Right renal pelvis (tissue), 4 donors: ENCODE results near the gene CAP2. TPM values are rescaled to one million over a fixed set of nuclear protein-coding genes. Genes with fewer than 3 reads are reported as not detected.

Experiments used
- DNase-seq, 4 donors: peaks; one replicate each; pipeline ENCODE4 v3.0.0-alpha.2; 2013; ENCODE audit warnings: low read depth in 4 of 4, low spot score in 3 of 4, missing footprints in 1 of 4
- polyA plus RNA-seq, 4 donors: library from polyadenylated mRNA; unstranded; fragments of 120-200 nt; gene quantifications; one replicate each; pipeline ENCODE4 v1.2.1, GENCODE V29; 2013; ENCODE audit not compliant: insufficient read length in 4 of 4

CAP2 gene
- polyA plus RNA-seq = 10 to 100 TPM; 12.6 to 15.6 (median 12.9) TPM

GRCh38 chr6:17392978-17393891 lies at the start of gene CAP2:
CAP2 (plus strand) TSS chr6:17393595; CDS start chr6:17421556, 27,961 bp downstream.
- peak in 3 of 4 donors; percentile 43 to 65 (median 64) for DNase-seq

GRCh38 chr6:17347012-17347411 lies 46.4 kb upstream of the CAP2 start:
- no peak for DNase-seq

DNA sequence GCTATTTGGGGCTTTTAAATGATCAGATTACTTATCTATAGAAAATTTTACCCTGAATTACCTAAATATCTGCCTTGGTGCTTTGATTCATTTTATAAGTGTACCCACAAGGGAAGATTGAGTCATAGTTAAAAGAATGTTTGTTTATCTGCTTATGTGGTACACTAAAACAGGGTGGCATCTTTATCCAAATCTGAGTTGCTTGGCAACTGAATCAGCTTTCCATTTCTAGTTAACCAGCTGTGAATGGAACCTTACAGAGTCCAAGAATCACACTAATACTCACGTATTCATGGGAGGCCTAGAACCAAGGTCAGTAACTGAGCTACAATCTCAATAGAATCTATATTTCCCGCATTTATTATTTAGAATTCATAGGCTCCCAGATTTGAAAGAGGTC lies 44.0 kb upstream of the CAP2 start:
- no peak for DNase-seq

- DNase-seq = no peak
Observed at GRCh38 chr6:17352302-17352701, 41.1 kb upstream of the CAP2 start.

GRCh38 chr6:17353440-17354175 lies 39.8 kb upstream of the CAP2 start:
- no peak for DNase-seq

GRCh38 chr6:17354700-17355403 lies 38.5 kb upstream of the CAP2 start:
- DNase-seq = no peak

DNA sequence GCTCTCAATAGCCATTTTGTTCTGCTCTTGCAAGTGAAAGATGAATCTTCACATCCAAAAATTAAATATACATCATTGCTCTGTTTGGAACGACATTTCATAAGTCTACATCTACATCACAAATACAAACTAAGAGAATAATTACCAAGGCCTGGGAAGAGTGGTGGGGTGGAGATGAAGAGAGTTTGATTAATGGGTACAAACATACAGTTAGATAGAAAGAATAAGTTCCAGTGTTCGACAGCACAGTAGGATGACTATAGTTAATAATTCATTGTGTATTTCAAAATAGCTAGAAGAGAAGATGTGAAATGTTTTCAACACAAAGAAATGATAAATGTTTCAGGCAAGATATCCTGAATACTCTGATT lies 38.0 kb upstream of the CAP2 start:
- no peak for DNase-seq

DNA sequence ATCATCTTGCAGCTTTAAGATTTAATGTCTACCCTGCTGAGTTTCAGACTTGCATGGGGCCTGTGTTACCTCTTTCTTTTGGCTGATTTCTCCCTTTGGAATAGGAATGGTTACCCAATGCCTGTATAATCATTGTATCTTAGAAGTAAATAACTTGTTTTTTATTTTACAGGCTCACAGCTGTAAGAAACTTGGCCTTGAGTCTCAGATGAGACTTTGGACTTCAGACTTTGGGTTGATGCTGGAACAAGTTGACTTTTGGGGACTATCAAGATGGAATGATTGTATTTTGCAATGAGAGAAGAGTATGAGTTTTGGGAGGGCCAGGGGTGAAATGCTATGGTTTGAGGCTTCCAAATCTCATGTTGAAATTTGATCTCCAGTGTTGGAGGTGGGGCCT lies 34.9 kb upstream of the CAP2 start:
- no peak for DNase-seq

DNA sequence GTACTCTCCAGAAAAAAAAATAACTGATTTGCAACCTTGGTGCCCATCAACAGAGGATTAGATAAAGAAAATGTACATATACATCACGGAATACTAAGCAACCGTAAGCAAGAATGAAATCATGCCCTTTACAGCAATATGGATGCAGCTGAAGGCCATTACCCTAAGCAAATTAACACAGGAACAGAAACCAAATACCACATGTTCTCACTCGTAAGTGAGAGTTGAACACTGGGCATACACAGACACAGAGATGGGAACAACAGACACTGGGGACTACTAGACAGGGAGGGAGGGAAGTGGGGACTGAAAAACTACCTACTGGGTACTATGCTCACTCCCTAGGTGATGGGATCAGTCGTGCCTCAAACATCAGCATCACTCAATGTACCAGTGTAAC lies 32.8 kb upstream of the CAP2 start:
- DNase-seq = no peak

GRCh38 chr6:17361013-17361412 lies 32.4 kb upstream of the CAP2 start:
- no peak for DNase-seq

- no peak for DNase-seq
Observed at GRCh38 chr6:17365961-17366360, 27.4 kb upstream of the CAP2 start.

DNA sequence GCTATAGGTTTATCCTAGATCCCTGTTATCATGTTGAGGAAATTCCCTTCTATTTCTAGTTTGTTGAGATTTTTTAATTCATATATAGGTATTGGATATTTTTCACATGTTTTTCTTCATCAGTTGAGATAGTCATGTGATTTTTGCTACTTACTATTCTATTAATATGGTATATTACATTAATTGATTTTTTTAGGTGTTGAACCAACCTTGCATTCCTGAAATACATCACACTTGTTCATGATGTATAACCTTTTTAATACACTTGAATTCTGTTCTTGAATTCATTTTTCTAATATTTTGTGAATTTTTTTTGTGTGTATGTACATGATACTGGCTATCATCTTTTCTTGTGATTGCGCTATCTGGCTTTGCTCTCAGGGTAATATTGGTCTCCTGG lies 25.5 kb upstream of the CAP2 start:
- no peak for DNase-seq

- DNase-seq = no peak
Observed at GRCh38 chr6:17381424-17382147, 11.8 kb upstream of the CAP2 start.

GRCh38 chr6:17385660-17386059 lies 7.7 kb upstream of the CAP2 start:
- DNase-seq = no peak

- no peak for DNase-seq
Observed at GRCh38 chr6:17388365-17388764, 5.0 kb upstream of the CAP2 start.

DNA sequence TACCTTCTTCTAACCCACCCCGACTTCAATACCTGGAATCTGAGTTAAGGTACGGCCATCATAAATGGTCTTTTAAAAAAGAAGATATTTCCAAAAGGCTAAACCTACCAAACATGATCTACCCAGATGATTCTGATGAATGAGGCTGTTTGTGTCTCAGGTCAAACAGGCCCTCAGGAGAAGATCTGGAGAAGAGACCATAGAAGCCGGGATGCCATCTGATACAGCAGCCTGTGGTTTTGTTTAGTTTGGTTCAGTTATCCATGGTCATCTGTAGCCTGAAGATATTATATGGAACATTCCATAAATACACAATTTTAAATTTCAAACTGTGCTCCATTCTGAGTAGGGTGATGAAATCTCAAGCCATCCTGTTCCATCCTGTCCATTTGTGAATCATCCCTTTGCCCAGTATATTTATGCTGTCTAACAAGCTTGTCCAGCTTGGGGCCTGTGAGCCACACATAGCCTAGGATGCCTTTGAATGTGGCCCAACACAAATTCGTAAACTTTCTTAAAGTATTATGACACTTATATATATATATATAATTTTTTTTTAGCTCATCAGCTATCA lies 4.0 kb upstream of the CAP2 start:
- DNase-seq = no peak

- no peak for DNase-seq
Observed at GRCh38 chr6:17390276-17390675, 3.1 kb upstream of the CAP2 start.

GRCh38 chr6:17391976-17392375 lies 1.4 kb upstream of the CAP2 start:
- no peak for DNase-seq

DNA sequence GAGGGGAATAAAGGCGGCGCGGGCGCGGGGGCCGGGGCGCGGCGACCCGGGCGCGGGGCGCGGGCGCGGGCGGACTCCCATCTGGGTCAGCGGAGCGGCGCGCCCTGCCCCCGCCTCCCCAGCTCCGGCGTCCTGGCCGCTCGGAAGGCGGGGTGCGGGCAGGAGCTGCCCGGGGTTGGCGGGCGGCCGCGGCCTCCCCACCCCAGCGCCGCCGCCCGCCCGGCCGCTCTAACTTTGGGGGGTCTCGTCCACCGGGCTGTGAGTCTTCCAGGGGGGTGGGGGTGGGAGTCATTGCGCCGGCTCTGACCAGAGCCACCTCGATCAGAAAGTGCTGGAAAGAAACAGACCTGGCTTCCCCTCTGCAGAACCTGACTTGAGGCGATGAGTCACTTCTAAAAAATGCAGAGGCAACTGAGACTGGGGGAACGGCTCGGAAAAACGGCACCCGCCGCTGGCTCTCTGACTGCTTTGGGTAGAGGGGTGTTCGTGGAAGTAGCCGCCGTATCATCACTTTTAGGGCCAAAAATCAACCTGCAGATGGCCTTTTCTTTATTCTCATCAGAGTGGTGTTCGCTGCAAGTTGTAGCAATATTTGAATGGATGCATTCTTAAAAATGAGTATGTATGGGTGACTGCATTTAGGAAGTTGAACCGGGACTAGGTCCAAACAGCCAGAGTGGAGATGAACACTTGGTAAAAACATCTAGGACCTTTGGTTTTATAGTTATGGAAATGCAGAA lies 667 bp downstream of the CAP2 start:
- DNase-seq = peak in 3 of 4 donors; percentile 36 to 45 (median 42)
